Measurements from ENCODE around the gene RAC2. TPM values are rescaled to one million over a fixed set of nuclear protein-coding genes. Genes with fewer than 3 reads are reported as not detected.
A peak's percentile ranks its signal among the peaks of the same experiment; 100 is the strongest.

The RAC2 gene
- total RNA-seq, 1 experiment from 2014 or later = not detected

DNA sequence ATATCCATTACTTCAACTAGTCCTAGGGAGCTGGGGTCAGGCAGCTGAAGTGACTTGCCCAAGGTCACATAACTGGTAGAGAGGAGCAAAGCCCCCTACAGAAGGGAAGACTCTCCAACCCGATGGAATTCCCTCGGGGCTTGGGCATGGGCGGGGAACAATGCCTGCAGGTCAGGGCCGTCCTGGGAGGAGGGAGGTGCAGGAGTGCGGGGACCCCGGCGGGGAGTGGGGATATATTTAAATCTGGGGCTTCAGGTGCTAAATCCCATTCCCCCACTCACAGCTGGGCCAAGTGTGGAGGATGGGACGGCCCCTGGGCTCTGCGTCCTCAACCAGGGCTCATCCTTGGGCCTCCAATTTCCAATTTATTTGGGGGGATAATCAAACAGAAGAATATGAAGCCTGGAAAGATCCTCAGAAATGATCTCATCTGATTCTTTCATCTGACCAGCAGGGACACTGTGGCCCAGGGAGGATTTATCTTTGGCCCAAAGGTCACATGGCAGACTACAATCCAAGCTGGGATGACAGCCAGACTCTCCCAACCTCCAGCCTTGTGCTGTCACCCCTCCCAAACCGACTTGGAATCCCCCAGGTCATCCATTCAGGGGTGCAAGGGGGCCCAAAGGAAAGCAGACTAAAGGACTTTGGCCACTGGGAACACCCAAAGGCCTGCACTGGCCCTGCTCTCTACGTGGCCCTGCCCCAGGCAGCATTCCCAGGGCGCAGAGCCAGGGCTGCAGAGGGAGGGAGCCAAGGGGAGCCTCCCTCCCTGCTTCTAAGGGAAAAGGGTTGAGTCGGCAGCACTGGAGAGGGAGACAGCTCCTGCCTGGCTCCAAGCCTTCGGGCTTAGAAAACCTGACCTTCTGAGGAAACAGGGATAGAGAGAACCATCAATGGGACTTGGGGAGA, 47.3 kb downstream of the RAC2 start:
- peak; percentile 91 for DNase-seq
- Histone ChIP-seq H3K27me3 (no peaks in the 10 kb centered on the region), H3K36me3 (no peaks in the 10 kb centered on the region), H3K9me3 (no peaks in the 10 kb centered on the region), H3K4me3 (no peak overlapping the region)

DNA sequence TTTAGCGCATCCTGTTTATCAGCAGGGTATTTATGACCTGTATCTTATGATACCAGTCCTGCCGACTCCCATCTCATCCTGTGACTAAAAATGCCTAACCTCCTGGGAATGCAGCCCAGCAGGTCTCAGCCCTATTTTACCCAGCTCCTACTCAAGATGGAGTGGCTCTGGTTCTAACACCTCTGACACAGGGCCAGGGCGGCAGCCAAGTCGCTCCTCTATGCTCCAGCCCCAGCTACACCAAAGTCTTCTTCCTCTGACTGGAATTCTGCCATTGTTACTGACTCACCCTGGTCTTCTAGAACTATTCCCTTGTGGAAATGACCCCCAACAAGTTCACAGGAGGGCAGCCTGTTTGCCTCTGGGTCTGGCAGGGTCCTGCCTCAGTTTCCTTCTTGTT, 48.1 kb downstream of the RAC2 start:
- Histone ChIP-seq H3K27me3 (no peaks in the 10 kb centered on the region), H3K9me3 (no peaks in the 10 kb centered on the region), H3K4me3 (no peak overlapping the region), H3K36me3 (no peaks in the 10 kb centered on the region)
- DNase-seq = peak; percentile 65

GRCh38 chr22:37194750-37195149, 49.3 kb downstream of the RAC2 start:
- no peak overlapping the region for H3K4me3 ChIP-seq
- H3K27me3 ChIP-seq = no peaks in the 10 kb centered on the region
- no peaks in the 10 kb centered on the region for H3K36me3 ChIP-seq
- no peaks in the 10 kb centered on the region for H3K9me3 ChIP-seq
- DNase-seq = no peak

DNA sequence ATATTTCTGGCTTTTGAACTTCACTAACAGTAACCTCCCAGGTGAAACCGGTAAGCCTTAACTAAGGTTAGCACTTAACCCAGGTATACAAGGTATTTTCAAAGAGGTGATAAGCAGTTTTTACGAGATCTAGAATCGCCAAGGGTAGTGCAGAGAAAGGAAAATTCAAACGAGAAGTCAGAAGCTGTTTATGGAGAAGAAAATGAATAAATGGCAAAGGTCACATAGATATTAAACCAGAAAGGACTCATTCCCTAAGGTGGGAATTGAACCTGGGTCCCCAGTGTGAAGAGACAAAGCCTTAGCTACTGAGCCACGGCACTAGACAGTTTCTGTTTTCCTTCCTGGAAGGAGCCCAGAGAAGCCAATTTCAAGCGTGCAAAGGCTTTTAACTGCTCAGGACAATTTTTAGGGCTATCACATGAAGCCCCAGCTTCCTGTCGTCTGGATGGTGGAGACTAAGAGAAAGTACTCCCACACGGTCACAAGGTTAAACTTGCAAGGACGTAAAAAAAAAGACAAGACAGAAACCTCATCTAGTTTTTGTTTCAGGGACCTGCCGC, 50.4 kb downstream of the RAC2 start:
- Histone ChIP-seq H3K4me3 (no peak overlapping the region), H3K36me3 (no peaks in the 10 kb centered on the region), H3K27me3 (no peaks in the 10 kb centered on the region), H3K9me3 (no peaks in the 10 kb centered on the region)
- DNase-seq = no peak

- no peaks in the 10 kb centered on the region for H3K36me3 ChIP-seq
- no peaks in the 10 kb centered on the region for H3K9me3 ChIP-seq
- no peak overlapping the region for H3K4me3 ChIP-seq
- no peak for DNase-seq
- H3K27me3 ChIP-seq = no peaks in the 10 kb centered on the region
Observed at GRCh38 chr22:37192741-37193140, 51.3 kb downstream of the RAC2 start.

DNA sequence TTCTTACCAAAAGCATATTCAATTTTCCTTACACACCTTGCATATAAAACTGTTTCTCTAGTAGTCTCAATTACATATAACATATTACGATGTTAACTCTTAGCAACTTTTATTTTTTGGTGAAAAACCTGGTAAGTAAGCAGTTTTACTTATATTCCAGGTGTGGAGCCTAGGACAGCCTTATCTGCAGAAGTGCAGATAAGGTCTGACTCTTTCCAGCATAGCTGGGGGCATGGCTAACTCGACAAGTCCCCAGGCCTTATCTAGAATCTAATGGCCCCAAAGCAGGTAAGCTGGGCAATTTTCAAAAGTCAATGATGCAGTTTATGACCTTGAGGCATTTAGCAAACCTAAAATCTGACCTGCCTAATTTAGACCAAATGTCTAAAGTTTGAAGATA, 51.9 kb downstream of the RAC2 start:
- H3K36me3 ChIP-seq = no peaks in the 10 kb centered on the region
- DNase-seq = no peak
- H3K9me3 ChIP-seq = no peaks in the 10 kb centered on the region
- no peaks in the 10 kb centered on the region for H3K27me3 ChIP-seq
- H3K4me3 ChIP-seq = no peak overlapping the region

- Histone ChIP-seq H3K36me3 (no peaks in the 10 kb centered on the region), H3K9me3 (no peaks in the 10 kb centered on the region), H3K27me3 (no peaks in the 10 kb centered on the region), H3K4me3 (no peak overlapping the region)
- no peak for DNase-seq
Observed at GRCh38 chr22:37190262-37190780, 53.7 kb downstream of the RAC2 start.

DNA sequence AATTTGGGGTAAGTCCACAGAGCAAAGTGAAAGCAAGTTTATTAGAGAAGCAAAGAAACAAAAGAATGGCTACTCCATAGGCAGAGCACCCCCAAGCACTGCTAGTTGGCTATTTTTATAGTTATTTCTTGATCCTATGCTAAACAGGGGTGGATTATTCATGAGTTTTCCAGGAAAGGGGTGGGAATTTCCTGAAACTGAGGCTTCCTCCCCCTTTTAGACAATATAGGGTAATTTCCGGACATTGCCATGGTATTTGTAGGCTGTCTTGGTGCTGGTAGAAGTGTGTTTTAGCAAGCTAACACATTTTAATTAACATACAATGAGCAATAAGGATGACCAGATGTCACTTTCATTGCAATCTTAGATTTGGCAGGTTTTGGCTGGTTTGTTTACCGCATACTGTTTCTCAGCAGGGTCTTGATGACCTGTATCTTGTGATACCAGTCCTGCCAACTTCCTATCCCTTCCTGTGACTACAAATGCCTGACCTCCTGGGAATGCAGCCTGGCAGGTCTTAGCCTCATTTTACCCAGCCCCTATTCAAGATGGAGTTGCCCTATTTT, 55.1 kb downstream of the RAC2 start:
- Histone ChIP-seq H3K27me3 (no peaks in the 10 kb centered on the region), H3K4me3 (no peak overlapping the region), H3K9me3 (no peaks in the 10 kb centered on the region), H3K36me3 (no peaks in the 10 kb centered on the region)
- no peak for DNase-seq

DNA sequence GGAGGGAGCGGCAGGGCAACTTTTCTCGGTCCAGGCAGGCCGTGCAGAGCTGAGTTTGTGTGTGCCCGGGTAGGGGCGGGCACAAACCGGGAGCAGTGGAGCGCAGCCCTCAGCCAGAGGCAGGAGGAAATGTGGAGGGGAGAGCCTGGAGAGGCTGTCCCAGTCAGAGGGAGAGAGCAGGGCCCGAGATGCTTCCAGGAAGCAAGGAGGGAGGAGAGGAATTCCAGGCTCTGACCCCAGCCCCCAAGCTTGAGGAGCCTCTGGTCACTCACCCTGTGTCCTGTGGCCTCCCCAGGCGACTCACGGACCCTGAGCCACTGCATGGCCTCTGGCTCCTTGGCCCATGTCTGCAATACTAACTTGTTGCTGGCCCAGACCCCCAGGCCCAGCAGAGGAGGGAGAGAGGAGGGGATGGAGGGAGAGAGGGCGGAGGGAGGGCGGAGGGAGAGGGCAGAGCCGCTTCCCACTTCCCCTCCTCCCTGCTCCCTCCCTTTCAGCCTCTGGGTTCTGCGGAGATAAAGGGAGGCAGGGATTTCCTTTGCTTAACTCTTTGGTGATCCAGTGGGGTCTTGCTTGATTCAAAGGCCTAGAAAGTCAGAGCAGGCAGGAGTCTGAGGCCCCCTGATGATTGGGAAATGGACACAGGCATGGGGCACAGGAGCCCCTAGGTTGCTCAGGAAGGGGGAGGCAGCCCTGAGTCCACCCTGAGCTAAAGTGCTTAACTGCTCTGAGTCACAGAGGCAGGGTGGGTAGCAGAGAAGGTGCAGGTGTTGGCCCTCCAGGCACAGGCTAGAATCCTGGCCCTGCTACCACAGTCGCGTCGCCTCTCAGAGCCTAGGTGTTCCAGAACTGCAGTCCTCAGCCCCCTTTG, 55.9 kb downstream of the RAC2 start, which contains the start of gene C1QTNF6:
C1QTNF6 (minus strand) TSS at position 357 of the 871 bp plus-strand sequence; CDS start at position 323, 34 bp downstream.
- peak; percentile 26 for DNase-seq
- no peaks in the 10 kb centered on the region for H3K36me3 ChIP-seq
- H3K27me3 ChIP-seq = no peaks in the 10 kb centered on the region

GRCh38 chr22:37187552-37187890, 56.5 kb downstream of the RAC2 start:
- peak overlapping the region; percentile 23 for H3K4me3 ChIP-seq
- no peaks in the 10 kb centered on the region for H3K36me3 ChIP-seq
- H3K9me3 ChIP-seq = no peaks in the 10 kb centered on the region
- H3K27me3 ChIP-seq = no peaks in the 10 kb centered on the region
- peak; percentile 37 for DNase-seq

More for the DNA sequence above, 55.9 kb downstream of the RAC2 start, which contains the start of gene C1QTNF6:
- no peaks in the 10 kb centered on the region for H3K9me3 ChIP-seq
- H3K4me3 ChIP-seq = peak within 1 kb of the TSS; percentile 23

DNA sequence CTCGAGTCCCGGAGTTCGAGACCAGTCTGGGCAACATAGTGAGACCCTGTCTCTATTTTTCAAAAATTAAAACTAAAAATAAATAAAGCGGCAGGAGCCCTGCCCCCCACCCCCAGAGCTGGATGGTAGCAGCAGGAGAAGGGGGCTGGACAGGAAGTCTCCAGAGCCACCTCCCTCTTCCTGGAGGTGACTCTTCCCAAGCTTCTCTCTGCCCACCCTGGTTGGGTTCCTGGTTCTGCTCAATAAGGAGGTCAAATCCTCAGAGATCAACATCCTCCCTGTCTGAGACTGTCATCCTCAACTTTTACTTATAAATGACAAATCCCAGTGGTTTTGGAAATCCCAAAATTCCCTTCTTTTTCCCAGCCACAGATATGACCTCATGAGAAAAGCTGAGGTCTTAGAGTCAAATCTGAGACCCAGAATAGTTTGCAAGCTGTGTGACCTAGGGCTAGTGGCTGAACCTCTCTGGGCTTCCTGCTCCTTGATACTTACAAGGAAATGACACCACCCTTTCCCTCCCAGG, 57.0 kb downstream of the RAC2 start:
- Histone ChIP-seq H3K36me3 (no peaks in the 10 kb centered on the region), H3K27me3 (no peaks in the 10 kb centered on the region), H3K4me3 (no peak overlapping the region; the same call in 1 of the 2 replicates), H3K9me3 (no peaks in the 10 kb centered on the region)
- no peak for DNase-seq

- Histone ChIP-seq H3K9me3 (no peaks in the 10 kb centered on the region), H3K36me3 (no peaks in the 10 kb centered on the region), H3K27me3 (no peaks in the 10 kb centered on the region), H3K4me3 (no peak overlapping the region)
- DNase-seq = no peak
Observed at GRCh38 chr22:37186228-37186996, 57.7 kb downstream of the RAC2 start.

- DNase-seq = no peak
- H3K27me3 ChIP-seq = no peaks in the 10 kb centered on the region
- no peaks in the 10 kb centered on the region for H3K36me3 ChIP-seq
- no peaks in the 10 kb centered on the region for H3K9me3 ChIP-seq
- no peak overlapping the region for H3K4me3 ChIP-seq
Observed at GRCh38 chr22:37185646-37186227, 58.3 kb downstream of the RAC2 start.

- Histone ChIP-seq H3K4me3 (no peak overlapping the region), H3K27me3 (no peaks in the 10 kb centered on the region), H3K9me3 (no peaks in the 10 kb centered on the region), H3K36me3 (no peaks in the 10 kb centered on the region)
- DNase-seq = no peak
Observed at GRCh38 chr22:37184816-37185541, 59.1 kb downstream of the RAC2 start.

GRCh38 chr22:37184380-37184755, 59.7 kb downstream of the RAC2 start:
- H3K36me3 ChIP-seq = no peaks in the 10 kb centered on the region
- H3K4me3 ChIP-seq = no peak overlapping the region
- no peaks in the 10 kb centered on the region for H3K27me3 ChIP-seq
- H3K9me3 ChIP-seq = no peaks in the 10 kb centered on the region
- DNase-seq = no peak

Data from MG63 (cell line).